ENCODE measurements around the gene PCNX2.

DNA sequence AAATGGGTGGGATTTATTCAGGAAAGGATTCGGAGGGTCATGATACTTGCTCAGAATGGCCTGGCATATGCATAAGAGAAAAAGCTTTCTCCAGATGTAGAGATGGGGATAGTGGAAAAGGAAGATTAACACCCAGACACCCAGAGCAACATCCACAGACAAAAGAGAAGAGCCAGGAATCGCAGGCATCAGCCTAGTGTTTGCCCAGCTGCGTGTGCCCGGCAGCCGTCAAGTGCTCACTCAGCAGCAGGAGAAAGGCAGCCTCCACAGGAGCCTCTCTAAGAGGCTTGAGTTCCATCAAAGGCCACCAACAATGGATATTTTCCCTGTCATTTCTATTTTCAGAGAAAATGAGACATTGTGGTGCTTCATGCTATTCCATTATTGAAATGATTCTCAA, 290.4 kb downstream of the PCNX2 start:
- TF ChIP-seq, protein P1, sequence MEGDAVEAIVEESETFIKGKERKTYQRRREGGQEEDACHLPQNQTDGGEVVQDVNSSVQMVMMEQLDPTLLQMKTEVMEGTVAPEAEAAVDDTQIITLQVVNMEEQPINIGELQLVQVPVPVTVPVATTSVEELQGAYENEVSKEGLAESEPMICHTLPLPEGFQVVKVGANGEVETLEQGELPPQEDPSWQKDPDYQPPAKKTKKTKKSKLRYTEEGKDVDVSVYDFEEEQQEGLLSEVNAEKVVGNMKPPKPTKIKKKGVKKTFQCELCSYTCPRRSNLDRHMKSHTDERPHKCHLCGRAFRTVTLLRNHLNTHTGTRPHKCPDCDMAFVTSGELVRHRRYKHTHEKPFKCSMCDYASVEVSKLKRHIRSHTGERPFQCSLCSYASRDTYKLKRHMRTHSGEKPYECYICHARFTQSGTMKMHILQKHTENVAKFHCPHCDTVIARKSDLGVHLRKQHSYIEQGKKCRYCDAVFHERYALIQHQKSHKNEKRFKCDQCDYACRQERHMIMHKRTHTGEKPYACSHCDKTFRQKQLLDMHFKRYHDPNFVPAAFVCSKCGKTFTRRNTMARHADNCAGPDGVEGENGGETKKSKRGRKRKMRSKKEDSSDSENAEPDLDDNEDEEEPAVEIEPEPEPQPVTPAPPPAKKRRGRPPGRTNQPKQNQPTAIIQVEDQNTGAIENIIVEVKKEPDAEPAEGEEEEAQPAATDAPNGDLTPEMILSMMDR (IDR thresholded peaks at IDR 0.05; ENCODE audit: low read length), result no peak
- TF ChIP-seq EZH2 (optimal IDR thresholded peaks at IDR 0.05; ENCODE audit: low read depth, low read length), result no peak
